ENCODE measurements around the gene FBXW9.
"Not testable (repeated sequence)": the region's sequence is repeated elsewhere in the genome, so short reads cannot be mapped to it uniquely, and the experiment has no call there.

The FBXW9 gene

DNA sequence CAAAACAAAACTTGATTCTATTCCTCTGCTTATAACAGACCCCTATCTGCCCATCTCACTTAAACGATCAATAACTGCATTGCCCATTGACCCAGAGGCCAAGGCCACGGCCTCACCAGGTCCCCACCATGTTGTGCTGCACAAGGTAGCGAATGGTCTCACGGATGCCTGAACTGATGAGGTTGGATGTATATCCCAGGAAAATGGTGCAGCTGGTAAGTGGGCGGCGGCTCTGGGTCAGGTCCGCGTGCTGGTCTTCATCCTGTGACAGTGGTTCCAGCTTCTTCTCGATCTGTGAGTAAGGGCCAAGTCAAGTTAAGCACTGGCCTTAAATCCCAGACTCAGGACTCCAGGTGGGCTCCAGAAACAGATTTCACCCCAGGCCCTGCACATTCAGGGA is 16.4 kb downstream of the FBXW9 start:
- DNase-seq (ENCODE audit: low spot score): no peak

- DNase-seq (ENCODE audit: low spot score): not testable (repeated sequence)
Observed at GRCh38 chr19:12678039-12678438, 18.4 kb downstream of the FBXW9 start.

DNA sequence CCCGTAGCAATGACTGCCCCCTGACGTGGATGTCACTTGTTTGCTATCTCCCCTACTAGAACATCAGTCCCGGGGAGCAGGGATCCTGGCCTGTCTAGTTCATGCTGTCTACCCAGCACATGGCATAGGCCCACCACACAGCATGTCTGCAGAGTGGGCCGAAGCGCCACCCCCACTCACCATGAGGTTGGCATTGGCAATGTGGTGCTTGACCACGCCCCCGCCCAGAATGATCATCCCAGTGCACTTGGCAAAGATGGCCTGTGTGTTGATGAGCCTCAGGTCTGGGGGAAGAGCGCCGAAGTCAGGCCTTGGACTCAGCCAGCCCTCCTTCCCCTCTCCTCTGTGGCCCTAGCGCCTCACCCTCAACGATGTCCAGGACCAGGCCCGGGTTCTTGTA is 19.5 kb downstream of the FBXW9 start:
- DNase-seq (ENCODE audit: low spot score): no peak

DNA sequence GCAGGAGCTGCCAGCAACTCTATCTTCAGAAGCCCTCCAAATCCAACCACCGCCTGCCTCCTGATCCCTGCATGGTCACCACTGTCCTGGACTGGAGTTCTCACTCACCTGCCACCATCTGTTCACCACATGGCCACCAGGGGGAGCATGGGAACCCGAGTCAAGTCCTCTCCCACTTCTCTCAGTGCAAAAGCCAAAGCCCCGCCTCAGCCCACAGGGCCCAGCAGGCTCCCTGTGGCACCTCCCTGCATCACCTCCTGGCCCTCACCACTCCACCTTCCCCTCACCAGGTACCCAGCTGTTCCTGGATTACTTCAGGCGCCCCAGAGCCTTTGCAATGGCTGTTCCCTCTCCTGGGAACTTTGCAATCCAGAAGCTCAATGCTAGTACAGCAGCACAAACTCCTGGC is 20.0 kb downstream of the FBXW9 start:
- peak; percentile 85 for DNase-seq (ENCODE audit: low spot score)

DNA sequence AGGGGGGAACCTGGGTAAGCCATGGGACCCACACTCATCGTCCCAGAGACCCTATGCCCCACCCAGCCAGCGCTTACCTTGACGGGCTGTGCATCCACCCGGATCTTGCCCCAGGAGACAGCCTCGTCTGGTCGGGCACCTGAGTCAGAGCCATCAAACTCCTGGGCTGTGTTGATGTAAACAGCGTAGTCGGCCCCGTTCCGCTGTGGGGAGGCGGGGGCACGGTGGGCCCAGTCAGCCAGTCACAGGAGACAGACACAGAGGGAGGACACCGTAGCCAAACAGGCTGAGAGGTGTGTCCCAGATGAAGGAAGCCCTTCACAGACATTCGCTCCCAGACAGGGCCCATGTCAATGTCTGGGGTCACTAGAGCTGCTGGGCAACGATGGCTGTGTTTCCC is 20.5 kb downstream of the FBXW9 start:
- DNase-seq (ENCODE audit: low spot score): no peak

DNA sequence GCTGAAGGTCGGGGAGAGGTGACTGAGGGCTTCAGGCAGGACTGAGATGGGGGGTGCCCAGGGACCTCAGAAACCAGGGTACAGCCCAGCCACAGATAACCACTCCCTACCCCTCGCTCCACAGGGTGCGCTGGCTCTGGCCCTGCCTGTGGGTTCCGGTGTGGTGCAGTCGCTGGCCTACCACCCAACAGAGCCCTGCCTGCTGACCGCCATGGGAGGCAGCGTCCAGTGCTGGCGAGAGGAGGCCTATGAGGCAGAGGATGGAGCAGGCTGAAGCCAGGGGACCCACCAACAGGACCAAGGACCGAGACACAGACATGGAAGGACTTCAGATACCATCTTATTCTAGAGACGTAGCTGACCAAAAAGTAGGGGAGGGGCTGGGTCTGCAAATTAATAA is 21.0 kb downstream of the FBXW9 start:
- DNase-seq (ENCODE audit: low spot score): no peak

- DNase-seq (ENCODE audit: low spot score): no peak
Observed at GRCh38 chr19:12672744-12673143, 23.7 kb downstream of the FBXW9 start.

GRCh38 chr19:12670159-12670928 is 26.1 kb downstream of the FBXW9 start:
- no peak for DNase-seq (ENCODE audit: low spot score)

- DNase-seq (ENCODE audit: low spot score): peak; percentile 72
Observed at GRCh38 chr19:12669270-12670158, 26.9 kb downstream of the FBXW9 start.

DNA sequence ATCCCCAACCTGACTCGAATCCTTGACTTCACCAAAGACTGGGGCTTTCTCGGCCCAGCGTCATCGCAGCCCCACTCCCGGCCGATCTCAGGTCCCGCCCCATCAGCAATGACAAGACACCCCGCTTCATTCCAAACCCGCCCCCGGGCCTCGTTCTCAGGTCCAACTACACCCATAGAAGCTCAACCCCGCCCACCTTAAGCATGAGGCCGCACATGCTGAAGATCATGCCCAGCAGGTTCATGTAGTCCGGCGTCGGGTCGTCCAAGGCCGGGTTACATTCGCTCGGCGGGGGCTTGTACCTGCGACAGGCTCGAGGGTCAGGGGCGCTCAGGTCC is 27.5 kb downstream of the FBXW9 start:
- peak; percentile 58 for DNase-seq (ENCODE audit: low spot score)

- no peak for DNase-seq (ENCODE audit: low spot score)
Observed at GRCh38 chr19:12668346-12668745, 28.1 kb downstream of the FBXW9 start.

- DNase-seq (ENCODE audit: low spot score): no peak
Observed at GRCh38 chr19:12667731-12668302, 28.6 kb downstream of the FBXW9 start.

DNA sequence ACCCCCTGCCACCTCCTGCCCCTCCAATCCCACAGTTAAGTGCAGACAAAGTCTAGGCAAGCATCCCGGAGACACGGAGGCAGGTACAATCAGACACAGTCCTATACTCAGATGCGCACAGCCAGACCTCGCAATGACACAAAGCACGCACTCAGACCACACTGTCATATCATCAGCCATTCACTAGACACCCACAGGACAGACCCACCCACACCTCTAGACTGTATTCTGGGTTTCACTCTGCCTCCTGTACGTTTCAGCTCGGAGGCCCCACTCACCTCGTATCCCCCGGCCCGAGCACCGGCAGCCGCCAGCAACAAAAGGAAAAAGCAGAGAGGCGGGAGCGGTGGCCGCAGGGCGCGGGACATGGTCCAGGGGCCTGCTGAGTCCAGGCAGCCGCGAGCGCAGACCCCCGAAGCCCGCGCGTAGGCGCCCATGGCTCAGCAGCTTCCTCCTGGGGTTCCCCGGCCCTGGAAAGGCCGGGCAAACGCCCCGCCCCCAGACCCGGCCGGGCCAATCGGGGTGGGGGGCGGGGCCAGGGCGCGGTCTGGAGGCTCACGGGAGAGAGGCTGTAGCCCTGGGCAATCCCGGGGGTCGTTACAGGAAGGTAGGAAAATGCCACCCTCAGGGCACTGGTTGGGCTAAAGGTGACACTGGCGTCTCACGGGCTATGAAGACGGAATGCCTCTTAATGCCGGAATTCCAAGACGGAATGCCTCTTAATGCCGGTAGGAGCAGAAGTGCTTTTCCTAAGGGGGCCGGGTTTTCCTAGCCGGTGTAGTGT is 30.0 kb downstream of the FBXW9 start, which contains the start of the genes MAN2B1 and WDR83:
Gene MAN2B1, minus strand, starts transcription at position 478 of the 784 bp plus-strand sequence. Its CDS starts 41 bp downstream, at position 437.
Gene WDR83, plus strand, starts transcription at position 543 of the 784 bp plus-strand sequence. CDS start 2,984 bp downstream, outside the sequence.
- peak; percentile 70 for DNase-seq (ENCODE audit: low spot score)

DNA sequence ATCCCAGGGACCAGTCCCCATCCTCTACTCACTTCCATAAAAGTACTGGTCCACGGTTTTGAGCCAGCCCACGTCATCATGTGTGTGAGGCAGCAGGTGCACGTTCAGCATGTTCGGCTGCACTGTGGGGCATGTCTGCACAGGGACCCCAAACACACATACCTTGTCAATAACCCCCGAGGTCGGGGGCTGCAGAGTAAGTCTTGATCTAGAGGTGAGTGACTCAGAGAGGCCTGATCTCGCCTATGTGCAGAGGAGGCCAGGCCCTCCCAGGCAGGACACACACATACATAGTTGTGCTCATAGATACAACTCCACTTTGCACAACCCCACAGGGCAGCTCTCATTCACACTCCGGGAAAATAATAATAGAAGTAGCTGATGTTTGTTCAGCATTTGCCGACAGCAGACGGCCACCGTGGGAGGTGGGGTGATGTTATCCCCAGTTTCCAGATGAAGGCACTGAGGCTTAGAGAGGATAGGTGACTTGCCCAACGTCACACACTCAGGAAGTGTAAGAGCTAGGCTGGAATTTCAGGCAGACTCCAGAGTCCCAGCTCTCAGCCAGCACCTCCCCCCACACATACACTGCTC is 30.7 kb downstream of the FBXW9 start:
- no peak for DNase-seq (ENCODE audit: low spot score)

- peak; percentile 59 for DNase-seq (ENCODE audit: low spot score)
Observed at GRCh38 chr19:12665281-12665573, 31.2 kb downstream of the FBXW9 start.

DNA sequence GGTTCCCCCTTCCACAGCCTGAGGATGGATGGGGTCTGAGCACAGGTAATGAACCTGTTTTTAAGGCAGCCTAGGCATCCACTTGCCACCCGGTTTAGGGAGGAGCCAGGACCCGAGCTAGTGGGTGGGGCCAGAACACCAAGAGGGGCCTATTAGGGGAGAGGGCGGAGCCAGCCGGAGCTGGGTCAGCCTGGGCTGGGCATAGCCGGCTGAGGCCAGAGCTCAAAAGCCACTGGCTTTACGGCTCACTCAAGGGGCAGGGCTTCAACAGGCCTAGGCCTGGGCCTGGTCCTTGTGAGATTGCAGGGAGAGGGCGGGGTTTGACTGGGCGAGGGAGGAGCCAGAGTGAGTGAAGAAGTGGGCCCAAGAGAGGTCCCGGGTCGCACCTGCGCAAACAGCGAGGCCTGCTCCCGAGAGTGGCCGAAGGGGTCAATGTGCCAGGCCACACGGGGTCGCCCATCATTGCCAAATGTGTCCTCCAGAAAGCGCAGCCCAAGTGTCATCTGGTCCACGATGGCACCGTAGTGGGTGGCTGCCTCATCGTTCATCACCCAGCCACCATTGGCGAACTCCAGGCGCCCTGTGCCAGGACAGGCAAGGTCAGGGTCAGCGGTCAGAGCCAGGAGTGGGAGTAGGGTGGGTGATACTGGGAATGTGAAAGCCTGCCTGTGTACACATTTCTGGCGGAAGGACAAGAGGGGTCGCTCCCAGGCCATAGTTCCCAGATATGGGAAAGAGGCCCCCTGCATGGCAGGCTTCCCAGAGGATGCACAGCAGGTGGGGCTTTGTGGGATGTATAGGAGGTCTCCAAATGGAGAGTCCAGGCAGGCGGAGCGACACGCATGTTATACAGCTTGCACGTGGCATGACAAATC is 31.8 kb downstream of the FBXW9 start:
- no peak for DNase-seq (ENCODE audit: low spot score)

- no peak for DNase-seq (ENCODE audit: low spot score)
Observed at GRCh38 chr19:12660980-12661379, 35.5 kb downstream of the FBXW9 start.

DNA sequence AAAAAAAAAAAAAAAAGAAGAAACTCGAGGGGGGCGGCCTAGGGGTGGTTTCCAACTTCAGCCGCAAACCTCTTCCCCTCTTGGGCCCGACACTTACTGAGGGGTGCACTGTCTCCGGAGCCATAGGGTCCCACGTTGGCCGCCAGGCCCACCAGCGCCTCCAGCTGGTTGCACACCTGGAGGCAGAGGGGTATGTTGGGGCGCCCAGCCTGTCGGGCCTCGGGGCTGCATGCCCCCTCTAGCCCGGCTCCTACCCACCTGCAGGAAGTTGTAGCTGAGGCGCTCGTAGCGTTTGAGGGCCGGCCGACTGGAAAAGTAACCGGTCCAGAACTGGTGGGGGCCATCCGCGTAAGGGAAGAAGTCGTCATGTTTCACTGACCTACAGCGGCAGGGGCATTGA is 38.5 kb downstream of the FBXW9 start:
- no peak for DNase-seq (ENCODE audit: low spot score)

DNA sequence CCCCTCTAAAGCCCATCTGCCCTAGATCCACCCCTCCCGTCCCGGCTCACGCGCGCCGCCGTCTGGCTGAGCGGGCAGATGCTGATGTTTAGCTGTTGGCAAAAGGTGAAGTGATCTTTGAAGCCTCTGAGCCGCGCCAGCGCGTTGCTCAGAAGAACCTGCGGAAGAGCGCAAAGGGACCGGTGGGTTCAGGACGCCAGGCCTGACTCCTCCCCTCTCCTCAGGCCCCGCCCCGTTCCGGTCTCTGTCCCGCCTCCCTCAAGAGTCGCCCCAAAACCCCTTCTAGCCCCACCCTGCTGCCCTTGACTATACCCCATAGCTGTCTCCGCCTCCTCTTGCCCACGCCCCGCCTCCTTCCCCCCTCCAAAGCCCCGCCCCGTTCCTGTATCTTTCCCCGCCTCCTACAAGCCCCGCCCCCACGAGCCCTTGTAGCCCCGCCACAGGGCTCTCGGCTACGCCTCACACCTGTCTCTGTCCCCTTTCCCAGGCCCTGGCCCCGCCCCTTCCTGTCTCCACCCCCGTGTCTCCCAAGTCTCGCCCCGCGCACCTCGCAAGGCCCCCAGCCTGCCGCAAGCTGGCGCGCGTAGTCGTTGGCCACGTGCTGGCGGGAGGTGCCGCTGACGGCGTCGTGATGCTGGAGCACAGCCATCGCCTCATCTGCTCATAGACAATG is 39.4 kb downstream of the FBXW9 start:
- DNase-seq (ENCODE audit: low spot score): no peak

- DNase-seq (ENCODE audit: low spot score): no peak
Observed at GRCh38 chr19:12655546-12655945, 40.9 kb downstream of the FBXW9 start.

All from CD4-positive, alpha-beta T cell treated with Interleukin-15 for 4 hours (primary cell).